ENCODE results near the gene SMC1B. TPM values are rescaled to one million over a fixed set of nuclear protein-coding genes. Genes with fewer than 3 reads are reported as not detected.
"Not testable (repeated sequence)": the region's sequence is repeated elsewhere in the genome, so short reads cannot be mapped to it uniquely, and the experiment has no call there.

The SMC1B gene
- total RNA-seq, 1 donor from 2014 or later = not detected

- no peaks in the 10 kb centered on the region for H3K27me3 Mint-ChIP-seq
- peaks cover 8% of the 10 kb centered on the region for H3K36me3 Mint-ChIP-seq (ENCODE audit: insufficient read depth)
- H3K27ac Mint-ChIP-seq = no peak overlapping the region
- no peak for TF ChIP-seq CTCF (IDR thresholded peaks at IDR 0.05; ENCODE audit: unreplicated experiment)
- DNase-seq (ENCODE audit: low spot score, unreplicated experiment) = no peak
- H3K4me3 Mint-ChIP-seq (ENCODE audit: low read depth) = no peak overlapping the region
- no peaks in the 10 kb centered on the region for H3K9me3 Mint-ChIP-seq (ENCODE audit: low read depth)
- peaks cover 5% of the 10 kb centered on the region for H3K4me1 Mint-ChIP-seq (ENCODE audit: low read depth)
Measured at GRCh38 chr22:45331486-45331885, 81.9 kb downstream of the SMC1B start.

GRCh38 chr22:45330548-45330947, 82.9 kb downstream of the SMC1B start:
- Mint-ChIP-seq H3K36me3 (ENCODE audit: insufficient read depth) (peaks cover 6% of the 10 kb centered on the region), H3K9me3 (ENCODE audit: low read depth) (no peaks in the 10 kb centered on the region), H3K27ac (no peak overlapping the region), H3K4me3 (ENCODE audit: low read depth) (no peak overlapping the region), H3K27me3 (no peaks in the 10 kb centered on the region), H3K4me1 (ENCODE audit: low read depth) (no peaks in the 10 kb centered on the region)
- no peak for DNase-seq (ENCODE audit: low spot score, unreplicated experiment)
- TF ChIP-seq CTCF (IDR thresholded peaks at IDR 0.05; ENCODE audit: unreplicated experiment) = no peak

- Mint-ChIP-seq H3K36me3 (ENCODE audit: insufficient read depth) (peaks cover 3% of the 10 kb centered on the region), H3K27ac (no peak overlapping the region), H3K4me3 (ENCODE audit: low read depth) (no peak overlapping the region), H3K27me3 (no peaks in the 10 kb centered on the region), H3K9me3 (ENCODE audit: low read depth) (no peaks in the 10 kb centered on the region), H3K4me1 (ENCODE audit: low read depth) (no peaks in the 10 kb centered on the region)
- no peak for TF ChIP-seq CTCF (IDR thresholded peaks at IDR 0.05; ENCODE audit: unreplicated experiment)
- no peak for DNase-seq (ENCODE audit: low spot score, unreplicated experiment)
Measured at GRCh38 chr22:45329530-45329936, 83.9 kb downstream of the SMC1B start.

- H3K4me3 Mint-ChIP-seq (ENCODE audit: low read depth) = no peak overlapping the region
- TF ChIP-seq CTCF (IDR thresholded peaks at IDR 0.05; ENCODE audit: unreplicated experiment) = no peak
- DNase-seq (ENCODE audit: low spot score, unreplicated experiment) = no peak
- no peak overlapping the region for H3K27ac Mint-ChIP-seq
- no peaks in the 10 kb centered on the region for H3K9me3 Mint-ChIP-seq (ENCODE audit: low read depth)
- peaks cover 4% of the 10 kb centered on the region for H3K36me3 Mint-ChIP-seq (ENCODE audit: insufficient read depth)
- H3K27me3 Mint-ChIP-seq = no peaks in the 10 kb centered on the region
- H3K4me1 Mint-ChIP-seq (ENCODE audit: low read depth) = no peaks in the 10 kb centered on the region
Measured at GRCh38 chr22:45328822-45329529, 84.4 kb downstream of the SMC1B start.

GRCh38 chr22:45328261-45328660, 85.1 kb downstream of the SMC1B start:
- H3K36me3 Mint-ChIP-seq (ENCODE audit: insufficient read depth) = peaks cover 11% of the 10 kb centered on the region
- H3K27me3 Mint-ChIP-seq; H3K9me3 Mint-ChIP-seq (ENCODE audit: low read depth); H3K4me1 Mint-ChIP-seq (ENCODE audit: low read depth); H3K27ac Mint-ChIP-seq; DNase-seq (ENCODE audit: low spot score, unreplicated experiment); H3K4me3 Mint-ChIP-seq (ENCODE audit: low read depth): not testable (repeated sequence)

GRCh38 chr22:45324311-45324711, 89.1 kb downstream of the SMC1B start:
- Mint-ChIP-seq H3K4me3 (ENCODE audit: low read depth) (no peak overlapping the region), H3K27ac (no peak overlapping the region), H3K9me3 (ENCODE audit: low read depth) (no peaks in the 10 kb centered on the region), H3K27me3 (no peaks in the 10 kb centered on the region), H3K4me1 (ENCODE audit: low read depth) (no peaks in the 10 kb centered on the region), H3K36me3 (ENCODE audit: insufficient read depth) (peaks cover 12% of the 10 kb centered on the region)
- no peak for TF ChIP-seq CTCF (IDR thresholded peaks at IDR 0.05; ENCODE audit: unreplicated experiment)
- no peak for DNase-seq (ENCODE audit: low spot score, unreplicated experiment)
